Measurements from ENCODE around the gene BTBD9. TPM values are rescaled to one million over a fixed set of nuclear protein-coding genes. Genes with fewer than 3 reads are reported as not detected.

The BTBD9 gene
- total RNA-seq, 6 experiments from 2014 or later = 4.5 to 7.5 (median 5.7) TPM

DNA sequence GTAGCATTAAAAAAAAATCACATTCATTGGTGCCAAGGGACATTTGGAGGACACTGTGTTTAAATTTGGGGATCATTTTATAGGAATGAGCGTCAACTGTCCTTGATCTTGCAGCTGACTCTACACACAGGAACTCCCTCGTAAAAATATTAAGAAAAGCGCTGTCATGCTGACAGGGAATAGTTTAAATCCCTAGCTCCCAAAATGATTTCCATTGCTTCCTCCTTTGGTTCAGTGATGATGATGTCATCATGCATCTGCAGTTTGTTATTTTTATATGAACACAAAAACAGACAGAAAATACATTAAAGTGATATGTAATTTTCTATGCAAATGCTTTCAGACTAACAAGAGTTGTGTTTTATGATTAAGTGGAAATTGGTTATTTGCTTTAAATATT lies 275.6 kb downstream of the BTBD9 start:
- intact Hi-C loops (cut with DNase I) = no loop called here
- Histone ChIP-seq H3K27me3 (no peaks in the 10 kb centered on the region), H3K27ac (no peak overlapping the region), H3K4me1 (no peaks in the 10 kb centered on the region), H3K36me3 (no peaks in the 10 kb centered on the region), H3K4me3 (no peak overlapping the region), H3K9me3 (no peaks in the 10 kb centered on the region)
- ATAC-seq (no peak), DNase-seq (no peak)
- no peak for TF ChIP-seq POLR2A (IDR thresholded peaks at IDR 0.05)
- TF ChIP-seq, protein P1, sequence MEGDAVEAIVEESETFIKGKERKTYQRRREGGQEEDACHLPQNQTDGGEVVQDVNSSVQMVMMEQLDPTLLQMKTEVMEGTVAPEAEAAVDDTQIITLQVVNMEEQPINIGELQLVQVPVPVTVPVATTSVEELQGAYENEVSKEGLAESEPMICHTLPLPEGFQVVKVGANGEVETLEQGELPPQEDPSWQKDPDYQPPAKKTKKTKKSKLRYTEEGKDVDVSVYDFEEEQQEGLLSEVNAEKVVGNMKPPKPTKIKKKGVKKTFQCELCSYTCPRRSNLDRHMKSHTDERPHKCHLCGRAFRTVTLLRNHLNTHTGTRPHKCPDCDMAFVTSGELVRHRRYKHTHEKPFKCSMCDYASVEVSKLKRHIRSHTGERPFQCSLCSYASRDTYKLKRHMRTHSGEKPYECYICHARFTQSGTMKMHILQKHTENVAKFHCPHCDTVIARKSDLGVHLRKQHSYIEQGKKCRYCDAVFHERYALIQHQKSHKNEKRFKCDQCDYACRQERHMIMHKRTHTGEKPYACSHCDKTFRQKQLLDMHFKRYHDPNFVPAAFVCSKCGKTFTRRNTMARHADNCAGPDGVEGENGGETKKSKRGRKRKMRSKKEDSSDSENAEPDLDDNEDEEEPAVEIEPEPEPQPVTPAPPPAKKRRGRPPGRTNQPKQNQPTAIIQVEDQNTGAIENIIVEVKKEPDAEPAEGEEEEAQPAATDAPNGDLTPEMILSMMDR (IDR thresholded peaks at IDR 0.05) = no peak
- WGBS (ENCODE audit: insufficient coverage, low coverage, low lambda C conversion rate, missing lambda C conversion rate) = 100% methylated on average over 3 of the region's 3 CpGs

GRCh38 chr6:38355519-38355918 lies 284.2 kb downstream of the BTBD9 start:
- TF ChIP-seq POLR2A (IDR thresholded peaks at IDR 0.05) = no peak
- TF ChIP-seq, protein P1 (IDR thresholded peaks at IDR 0.05) = no peak
- 73% methylated on average over 4 of the region's 4 CpGs for WGBS (ENCODE audit: insufficient coverage, low coverage, low lambda C conversion rate, missing lambda C conversion rate)
- intact Hi-C loops (cut with DNase I) = no loop called here

DNA sequence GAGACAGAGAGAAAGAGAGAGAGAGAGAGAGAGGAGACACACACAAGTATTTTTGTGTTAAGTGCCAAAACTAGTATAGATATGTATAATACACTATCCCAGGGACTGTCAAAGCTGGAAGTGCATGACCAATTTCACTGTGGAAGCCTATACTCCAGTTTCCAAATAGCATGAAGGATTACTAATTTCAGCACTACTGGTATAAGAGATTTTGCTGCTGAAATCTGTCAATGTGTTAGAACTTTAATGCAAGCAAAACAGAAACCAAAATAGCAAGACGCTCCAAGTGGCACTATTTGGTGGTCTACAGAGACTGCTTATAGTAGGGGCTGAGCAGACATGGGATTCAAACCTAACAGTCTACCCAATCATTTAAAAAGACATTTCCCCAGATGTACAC lies 284.8 kb downstream of the BTBD9 start:
- DNase-seq = no peak
- ATAC-seq = no peak
- Histone ChIP-seq H3K27ac (no peak overlapping the region), H3K36me3 (no peaks in the 10 kb centered on the region), H3K27me3 (no peaks in the 10 kb centered on the region), H3K4me3 (no peak overlapping the region), H3K9me3 (no peaks in the 10 kb centered on the region), H3K4me1 (no peaks in the 10 kb centered on the region)
- TF ChIP-seq POLR2A (IDR thresholded peaks at IDR 0.05) = no peak
- TF ChIP-seq, protein P1 (IDR thresholded peaks at IDR 0.05) = no peak
- intact Hi-C loops (cut with DNase I) = no loop called here
- WGBS (ENCODE audit: insufficient coverage, low coverage, low lambda C conversion rate, missing lambda C conversion rate) = 64% methylated on average over 1 of the region's 1 CpG

More at GRCh38 chr6:38355519-38355918, 284.2 kb downstream of the BTBD9 start:
- H3K4me1 ChIP-seq = no peaks in the 10 kb centered on the region
- H3K36me3 ChIP-seq = no peaks in the 10 kb centered on the region
- no peak for ATAC-seq
- no peak overlapping the region for H3K27ac ChIP-seq
- DNase-seq = no peak
- H3K9me3 ChIP-seq = no peaks in the 10 kb centered on the region
- no peaks in the 10 kb centered on the region for H3K27me3 ChIP-seq
- H3K4me3 ChIP-seq = no peak overlapping the region

GRCh38 chr6:38354037-38354381 lies 285.7 kb downstream of the BTBD9 start:
- H3K4me1 ChIP-seq = no peaks in the 10 kb centered on the region
- no peaks in the 10 kb centered on the region for H3K9me3 ChIP-seq
- H3K27me3 ChIP-seq = no peaks in the 10 kb centered on the region
- ATAC-seq (no peak), DNase-seq (no peak)
- no peaks in the 10 kb centered on the region for H3K36me3 ChIP-seq
- no peak overlapping the region for H3K27ac ChIP-seq
- TF ChIP-seq, protein P1 (IDR thresholded peaks at IDR 0.05) = no peak
- TF ChIP-seq POLR2A (IDR thresholded peaks at IDR 0.05) = no peak
- intact Hi-C loops (cut with DNase I) = no loop called here
- WGBS (ENCODE audit: insufficient coverage, low coverage, low lambda C conversion rate, missing lambda C conversion rate) = 100% methylated on average over 1 of the region's 1 CpG
- no peak overlapping the region for H3K4me3 ChIP-seq
